HCT116 (cell line): ENCODE data around the gene FAM83E. TPM values are rescaled to one million over a fixed set of nuclear protein-coding genes. Genes with fewer than 3 reads are reported as not detected.

ENCODE experiments used
- ATAC-seq: fragments of 200-7000 bp; cut with Tn5 transposase; 2 replicates; pipeline ENCODE4 v1.9.1; 2020; ENCODE audit warnings: mild to moderate bottlenecking, moderate library complexity
- BruUV-seq: library from RNA; stranded (reverse); fragments of 400-500 nt; replicated peaks from 2 replicates; lab custom pipeline; 2021; lab: Mats Ljungman, UMichigan
- CTCF ChIA-PET: fragments of 300-600 bp; sonication (Branson Sonifier 250); formaldehyde crosslinking; loops from one replicate; lab custom pipeline; 2021; ENCODE audit warnings: antibody characterized with exemption; lab: Charles Lee
- POLR2A ChIA-PET: fragments of 300-600, 350-600 bp; sonication (Branson Sonifier 250); formaldehyde crosslinking; loops from one replicate; lab custom pipeline; 2021; ENCODE audit warnings: antibody characterized with exemption; lab: Charles Lee
- RAD21 ChIA-PET, 2 experiments: fragments of 300-600 bp; sonication (Branson Sonifier 250); formaldehyde crosslinking; loops; one replicate each; lab custom pipeline; 2023; ENCODE audit warnings: low total read pairs in 2 of 2; ENCODE audit not compliant: uncharacterized antibody in 2 of 2, unreplicated experiment in 2 of 2, low non-redundant PET in 1 of 2; lab: Charles Lee
- DNase-seq: peaks from one replicate; pipeline ENCODE4 v3.0.0-alpha.2; 2010; ENCODE audit warnings: low read depth, low spot score
- H2AFZ ChIP-seq: fragments of 200-600 bp; shearing (Covaris generic), sonication (generic); 2 replicates; pipeline ENCODE4 v1.6.1; 2017; ENCODE audit warnings: low read depth, mixed run types, mixed read lengths, antibody characterized with exemption, low read length; ENCODE audit not compliant: poor library complexity, severe bottlenecking
- H3K27ac ChIP-seq: 2 replicates; pipeline ENCODE4 v1.5.1; 2012; ENCODE audit warnings: low read depth, low read length
- H3K27me3 ChIP-seq: fragments of 200-600 bp; sonication (generic); 2 replicates; pipeline ENCODE4 v1.6.1; 2016; ENCODE audit warnings: mixed run types, low read length, mixed read lengths; ENCODE audit not compliant: insufficient read depth
- H3K36me3 ChIP-seq, 2 experiments: fragments of 200-500 bp in 1 of 2; fragments of 200-600 bp in 1 of 2; sonication (Bioruptor generic) in 1 of 2; sonication (generic) in 1 of 2; 2 replicates each; pipeline versions ENCODE4 v1.5.1 to v1.6.1; 2014 to 2016; ENCODE audit warnings: low read length in 2 of 2, inconsistent platforms in 1 of 2, mixed read lengths in 1 of 2, mixed run types in 1 of 2; ENCODE audit not compliant: insufficient read depth in 2 of 2, control insufficient read depth in 1 of 2
- H3K4me1 ChIP-seq, 2 experiments: fragments of 200-600 bp in 1 of 2; sonication (generic) in 1 of 2; 2 replicates each; pipeline versions ENCODE4 v1.5.1 to v1.6.1; 2012 to 2017; ENCODE audit warnings: low read length in 2 of 2, inconsistent platforms in 1 of 2, mild to moderate bottlenecking in 1 of 2, mixed read lengths in 1 of 2, mixed run types in 1 of 2, moderate library complexity in 1 of 2; ENCODE audit not compliant: insufficient read depth in 2 of 2, control insufficient read depth in 1 of 2
- H3K4me2 ChIP-seq: fragments of 200-600 bp; sonication (generic); 2 replicates; pipeline ENCODE4 v1.6.1; 2017; ENCODE audit warnings: mixed run types, low read length, mixed read lengths
- H3K4me3 ChIP-seq, 2 experiments: fragments of 200-600 bp in 1 of 2; sonication (generic) in 1 of 2; replicated peaks in 1 of 2; 2 replicates each; pipeline ENCODE4 v1.5.1; 2011 to 2016; ENCODE audit warnings: low read length in 2 of 2, control low read depth in 1 of 2, low read depth in 1 of 2, mild to moderate bottlenecking in 1 of 2, mixed read lengths in 1 of 2, mixed run types in 1 of 2
- H3K79me2 ChIP-seq: fragments of 200-600 bp; sonication (generic); 2 replicates; pipeline ENCODE4 v1.6.1; 2017; ENCODE audit warnings: mild to moderate bottlenecking, mixed run types, low read length, moderate library complexity, mixed read lengths; ENCODE audit not compliant: insufficient read depth
- H3K9ac ChIP-seq: fragments of 200-600 bp; sonication (generic); 2 replicates; pipeline ENCODE4 v1.6.1; 2016; ENCODE audit warnings: low read length, mixed read lengths
- H3K9me2 ChIP-seq: fragments of 200-600 bp; sonication (generic), shearing (Covaris generic); 2 replicates; pipeline ENCODE4 v1.6.1; 2017; ENCODE audit warnings: mixed run types, mild to moderate bottlenecking, moderate library complexity; ENCODE audit not compliant: insufficient read depth
- H3K9me3 ChIP-seq, 2 experiments: fragments of 200-500 bp in 1 of 2; fragments of 200-600 bp in 1 of 2; sonication (Bioruptor generic) in 1 of 2; sonication (generic) in 1 of 2; 2 replicates each; pipeline ENCODE4 v1.6.1; 2014 to 2017; ENCODE audit warnings: low read length in 2 of 2, mixed read lengths in 2 of 2, inconsistent platforms in 1 of 2, low read depth in 1 of 2, mild to moderate bottlenecking in 1 of 2, mixed run types in 1 of 2, moderate library complexity in 1 of 2; ENCODE audit not compliant: control insufficient read depth in 1 of 2, insufficient read depth in 1 of 2
- H4K20me1 ChIP-seq: fragments of 200-600 bp; sonication (generic), shearing (Covaris generic); 2 replicates; pipeline ENCODE4 v1.6.1; 2017; ENCODE audit warnings: mixed run types, mild to moderate bottlenecking, moderate library complexity; ENCODE audit not compliant: insufficient read depth
- CEBPB ChIP-seq: IDR thresholded peaks from 2 replicates; pipeline ENCODE4 v1.6.1; 2012; ENCODE audit warnings: low read depth
- POLR2AphosphoS5 ChIP-seq: IDR thresholded peaks from 2 replicates; pipeline ENCODE4 v1.6.1; 2011; ENCODE audit warnings: mild to moderate bottlenecking, low read depth, low read length, moderate library complexity
- REST ChIP-seq: IDR thresholded peaks from 2 replicates; pipeline ENCODE4 v1.6.1; 2012; ENCODE audit warnings: low read depth
- YY1 ChIP-seq: IDR thresholded peaks from 2 replicates; pipeline ENCODE4 v1.6.1; 2011; ENCODE audit warnings: low read length, low read depth, moderate library complexity, mild to moderate bottlenecking; ENCODE audit not compliant: insufficient replicate concordance; ENCODE audit errors: extremely low read depth
- ZFX ChIP-seq: fragments of 450-650 bp; IDR thresholded peaks from 2 replicates; pipeline ENCODE4 v1.6.1; 2017
- ZNF274 ChIP-seq: fragments of 200-500 bp; sonication (Bioruptor generic); IDR thresholded peaks from 2 replicates; pipeline ENCODE4 v1.6.1; 2014; ENCODE audit warnings: mild to moderate bottlenecking, low read depth, low read length, inconsistent platforms
- intact Hi-C: fragments of 100-400 bp; cut with micrococcal nuclease; formaldehyde crosslinking; loops from 2 replicates; pipeline ENCODE4 v1.10.0; 2022
- total RNA-seq: library from RNA; stranded (reverse); gene quantifications from one replicate; pipeline ENCODE4 v1.2.1, GENCODE V29; 2021; ENCODE audit not compliant: unreplicated experiment
- TF ChIP-seq, protein P1 (sequence below): IDR thresholded peaks from 2 replicates; pipeline ENCODE4 v1.6.1; 2012

The FAM83E gene
- total RNA-seq, 1 experiment from 2014 or later, result 6.8 TPM

DNA sequence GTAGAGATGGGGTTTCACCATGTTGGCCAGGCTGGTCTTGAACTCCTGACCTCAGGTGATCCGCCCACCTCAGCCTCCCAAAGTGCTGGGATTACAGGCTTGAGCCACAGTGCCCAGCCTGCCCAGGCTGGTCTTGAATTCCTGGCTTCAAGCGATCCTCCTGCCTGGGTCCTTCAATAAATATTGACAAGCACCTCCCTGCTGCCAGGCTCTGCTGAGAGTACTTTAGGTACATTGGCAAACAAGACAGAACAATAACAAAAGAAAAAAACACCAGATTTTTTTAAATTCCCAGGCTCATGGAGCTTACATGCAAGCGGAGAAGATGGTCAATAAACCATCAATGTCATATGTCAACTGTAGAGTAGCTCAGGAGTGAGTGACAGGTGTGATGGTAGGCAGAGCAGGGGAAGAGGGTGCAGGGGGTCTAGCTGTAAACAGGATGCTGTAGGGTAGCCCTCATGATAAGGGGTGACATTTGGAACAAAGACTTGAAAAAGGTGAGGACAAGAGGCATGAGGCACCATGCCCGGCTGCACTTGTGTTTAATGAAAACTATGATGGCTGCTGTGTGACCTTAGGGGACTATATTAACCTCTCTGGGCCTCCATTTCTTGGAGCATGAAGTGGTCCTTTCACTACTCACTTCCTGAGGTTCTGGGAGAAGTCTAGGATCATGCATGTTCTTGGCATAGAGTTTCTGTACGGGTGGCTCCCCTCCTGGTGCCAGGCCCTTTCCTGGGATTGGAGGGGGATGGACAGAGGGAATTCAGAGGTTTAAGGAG, 43.3 kb downstream of the FAM83E start:
- peaks cover 45 to 78% of the 10 kb centered on the region in 2 experiments for H3K4me1 ChIP-seq
- DNase-seq (no peak), ATAC-seq (no peak)
- H3K79me2 ChIP-seq, result no peaks in the 10 kb centered on the region
- no peak overlapping the region for H2AFZ ChIP-seq
- ChIA-PET RAD21 (interaction anchor here in 1 of 2 experiments (0.8 kb wide), 1 partner anchor 66 kb away, joined by 3 read pairs; no protein-coding TSS in a partner anchor), POLR2A (no interaction called here), CTCF (interaction anchor here (0.7 kb wide), 1 partner anchor 17 kb away, joined by 3 read pairs; no protein-coding TSS in a partner anchor)
- TF ChIP-seq ZNF274, result no peak
- TF ChIP-seq ZFX, result no peak
- TF ChIP-seq YY1, result no peak
- TF ChIP-seq, protein P1, sequence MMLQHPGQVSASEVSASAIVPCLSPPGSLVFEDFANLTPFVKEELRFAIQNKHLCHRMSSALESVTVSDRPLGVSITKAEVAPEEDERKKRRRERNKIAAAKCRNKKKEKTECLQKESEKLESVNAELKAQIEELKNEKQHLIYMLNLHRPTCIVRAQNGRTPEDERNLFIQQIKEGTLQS, result no peak
- TF ChIP-seq CEBPB, result no peak
- no peak for TF ChIP-seq POLR2AphosphoS5
- TF ChIP-seq REST, result no peak
- H3K27ac ChIP-seq, result no peak overlapping the region
- intact Hi-C loops, result no loop called here
- 0 out of 2 replicates have a peak overlapping the region, but pooled peaks have one; percentile 22 for H3K4me2 ChIP-seq
- H3K9me2 ChIP-seq, result no peaks in the 10 kb centered on the region
- no peaks in the 10 kb centered on the region for H3K27me3 ChIP-seq
- no peaks in the 10 kb centered on the region for H4K20me1 ChIP-seq
- no peak overlapping the region for H3K9ac ChIP-seq
- no peaks in the 10 kb centered on the region for H3K36me3 ChIP-seq
- H3K9me3 ChIP-seq, result no peaks in the 10 kb centered on the region
- no peak overlapping the region for H3K4me3 ChIP-seq
- BruUV-seq, result no TSS peak
